Body of pancreas (tissue), 4 donors: ENCODE measurements around the gene TMEM72. TPM values are rescaled to one million over a fixed set of nuclear protein-coding genes. Genes with fewer than 3 reads are reported as not detected.

Experiments
- ATAC-seq: fragments of 150-250 bp; one replicate; pipeline ENCODE4 v1.9.1; 2016
- DNase-seq, 4 donors: peaks; one replicate each; pipeline ENCODE4 v3.0.0-alpha.2; 2019
- H3K27ac ChIP-seq, 4 donors: fragments of 200-600 bp; sonication (generic); 1 replicate in 3 of 4; 2 replicates in 1 of 4; pipeline versions ENCODE4 v1.5.1 to v1.6.1; 2016 to 2019; ENCODE audit warnings: mild to moderate bottlenecking in 1 of 4, mixed read lengths in 1 of 4, moderate library complexity in 1 of 4
- H3K27me3 ChIP-seq, 2 donors: fragments of 200-600 bp; sonication (generic); one replicate each; pipeline ENCODE4 v1.6.0; 2016; ENCODE audit warnings: mild to moderate bottlenecking in 1 of 2
- H3K36me3 ChIP-seq, 2 donors: fragments of 200-600 bp; sonication (generic); replicated peaks in 1 of 2; 2 replicates each; pipeline ENCODE4 v1.5.1; 2016; ENCODE audit warnings: low read depth in 2 of 2; ENCODE audit not compliant: insufficient read depth in 1 of 2
- H3K4me1 ChIP-seq: fragments of 200-600 bp; sonication (generic); one replicate; pipeline ENCODE4 v1.6.0; 2016
- H3K4me3 ChIP-seq, 2 donors: fragments of 200-600 bp; sonication (generic); 1 replicate in 1 of 2; 2 replicates in 1 of 2; pipeline ENCODE4 v1.5.1; 2016 to 2019
- H3K9me3 ChIP-seq, 3 donors: fragments of 200-600 bp; sonication (generic); 1 replicate in 2 of 3; 2 replicates in 1 of 3; pipeline ENCODE4 v1.5.1; 2016
- CTCF ChIP-seq, 7 experiments: fragments of 450-650 bp in 4 of 7; fragments of 200-600 bp in 3 of 7; sonication (generic) in 3 of 7; IDR thresholded peaks; one replicate each; pipeline ENCODE4 v1.5.1; 2016 to 2019; ENCODE audit warnings: antibody characterized with exemption in 7 of 7
- POLR2A ChIP-seq, 3 donors: fragments of 450-650 bp; IDR thresholded peaks; one replicate each; pipeline ENCODE4 v1.6.1; 2016; ENCODE audit warnings: antibody characterized with exemption in 3 of 3, mild to moderate bottlenecking in 2 of 3
- WGBS, 2 donors: methylation state at CpG; one replicate each; pipeline ENCODE4 v1.1.5; 2017; 5-methylcytosine and 5-hydroxymethylcytosine counted together
- intact Hi-C: fragments of 100-400 bp; cut with DNase I; formaldehyde crosslinking; loops from one replicate; pipeline ENCODE4 v1.15.1; 2023
- total RNA-seq, 2 donors: library from RNA; depleted of rRNA; stranded (reverse); fragments of >200 nt; gene quantifications; one replicate each; pipeline ENCODE4 v1.1.0, GENCODE V29; 2016

Gene TMEM72
- total RNA-seq, 2 donors from 2014 or later = 4.7 to 10.2 TPM

DNA sequence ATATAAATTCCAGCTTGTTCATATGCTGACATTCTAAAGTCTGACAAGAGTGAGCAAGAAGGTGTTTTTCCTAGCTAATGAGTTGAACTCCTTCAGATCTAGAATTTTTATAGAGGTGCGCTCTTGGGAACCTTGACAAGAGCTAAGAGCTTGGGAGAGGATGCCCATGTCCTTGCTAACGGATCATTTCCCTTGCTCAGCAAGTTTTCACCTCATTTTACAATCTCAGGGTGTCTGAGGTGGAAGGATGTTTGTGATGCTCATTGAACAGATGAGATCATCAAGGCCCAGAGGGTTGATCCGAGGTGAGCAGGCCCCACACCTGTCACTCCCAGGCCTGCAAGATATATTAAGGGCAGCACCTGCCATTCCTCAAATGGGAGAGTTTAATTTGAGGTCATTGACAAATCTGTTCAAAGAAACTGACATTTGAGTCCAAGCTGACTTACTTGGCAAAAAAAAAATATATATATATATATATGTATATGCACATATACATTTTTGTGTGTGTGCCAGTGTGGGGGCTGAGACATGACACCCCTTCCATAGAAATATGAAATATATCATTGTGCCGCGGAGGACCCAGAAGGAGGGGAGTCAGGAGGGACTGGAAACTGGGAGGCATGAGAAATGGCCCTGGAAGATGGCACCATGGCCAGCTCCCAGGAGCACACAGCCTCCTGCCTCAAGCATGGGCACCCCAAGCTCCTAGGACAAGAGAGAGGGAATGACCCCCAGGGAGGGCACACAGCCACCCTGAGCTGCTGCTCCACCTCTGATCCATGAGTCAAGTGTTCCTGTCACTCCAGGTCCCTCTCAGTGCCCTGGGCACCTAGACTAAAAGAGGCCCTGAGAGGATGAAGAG is 17.3 kb upstream of the TMEM72 start:
- H3K4me3 ChIP-seq = no peak overlapping the region
- no peak overlapping the region for H3K27ac ChIP-seq
- no peaks in the 10 kb centered on the region for H3K9me3 ChIP-seq
- DNase-seq (no peak), ATAC-seq (no peak)
- no peaks in the 10 kb centered on the region for H3K27me3 ChIP-seq
- H3K4me1 ChIP-seq = peaks cover 4% of the 10 kb centered on the region
- no peak for TF ChIP-seq CTCF (IDR thresholded peaks at IDR 0.05)
- no peak for TF ChIP-seq POLR2A (IDR thresholded peaks at IDR 0.05)
- intact Hi-C loops = no loop called here
- 92 to 97% methylated on average over 5 of the region's 5 CpGs for WGBS, 2 donors
- no peaks in the 10 kb centered on the region for H3K36me3 ChIP-seq

- ATAC-seq (no peak), DNase-seq (no peak)
- Histone ChIP-seq H3K27ac (no peak overlapping the region), H3K36me3 (no peaks in the 10 kb centered on the region), H3K9me3 (no peaks in the 10 kb centered on the region), H3K4me3 (no peak overlapping the region), H3K4me1 (peaks cover 7% of the 10 kb centered on the region), H3K27me3 (no peaks in the 10 kb centered on the region)
- intact Hi-C loops = no loop called here
- TF ChIP-seq POLR2A (IDR thresholded peaks at IDR 0.05) (no peak), CTCF (IDR thresholded peaks at IDR 0.05) (no peak)
- 76 to 78% methylated on average over 4 of the region's 4 CpGs for WGBS, 2 donors
Measured at GRCh38 chr10:44894691-44895090, 16.4 kb upstream of the TMEM72 start.

GRCh38 chr10:44895280-44895679 is 15.9 kb upstream of the TMEM72 start:
- no peaks in the 10 kb centered on the region for H3K36me3 ChIP-seq
- peaks cover 7% of the 10 kb centered on the region for H3K4me1 ChIP-seq
- DNase-seq (no peak), ATAC-seq (no peak)
- no peaks in the 10 kb centered on the region for H3K27me3 ChIP-seq
- H3K9me3 ChIP-seq = no peaks in the 10 kb centered on the region
- TF ChIP-seq CTCF (IDR thresholded peaks at IDR 0.05) (no peak), POLR2A (IDR thresholded peaks at IDR 0.05) (no peak)
- no peak overlapping the region for H3K4me3 ChIP-seq
- intact Hi-C loops = no loop called here
- WGBS, 2 donors = 82% methylated on average over 5 of the region's 5 CpGs
- no peak overlapping the region for H3K27ac ChIP-seq

- H3K27me3 ChIP-seq = no peaks in the 10 kb centered on the region
- WGBS, 2 donors = 82 to 89% methylated on average over 7 of the region's 7 CpGs
Measured at GRCh38 chr10:44897049-44897448, 14.1 kb upstream of the TMEM72 start.

More at GRCh38 chr10:44897049-44897448, 14.1 kb upstream of the TMEM72 start:
- H3K27ac ChIP-seq = no peak overlapping the region
- H3K4me1 ChIP-seq = peaks cover 7% of the 10 kb centered on the region
- H3K36me3 ChIP-seq = no peaks in the 10 kb centered on the region
- H3K4me3 ChIP-seq = no peak overlapping the region
- ATAC-seq (no peak), DNase-seq (no peak)
- no peaks in the 10 kb centered on the region for H3K9me3 ChIP-seq
- intact Hi-C loops = no loop called here
- no peak for TF ChIP-seq POLR2A (IDR thresholded peaks at IDR 0.05)
- no peak for TF ChIP-seq CTCF (IDR thresholded peaks at IDR 0.05)
